ENCODE results near the gene VSX2.

DNA sequence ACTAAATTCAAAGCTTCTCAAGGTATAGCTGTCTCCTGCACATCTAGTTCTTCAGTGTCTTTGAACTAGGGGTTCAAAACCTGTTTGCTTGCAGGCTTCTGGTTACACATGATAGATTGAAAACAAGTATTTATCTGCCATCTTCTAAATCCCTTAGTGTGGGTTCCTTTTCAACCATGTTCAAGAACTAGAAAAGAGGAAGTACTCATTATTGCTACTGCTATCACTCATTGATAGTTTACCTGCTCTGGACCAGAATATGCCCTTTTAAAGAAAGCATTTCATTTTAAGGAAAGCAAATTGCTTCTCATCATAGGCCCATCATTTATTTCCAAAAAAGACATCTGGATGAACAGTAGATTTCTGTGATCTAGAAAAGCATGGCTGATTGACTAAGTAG lies 37.1 kb upstream of the VSX2 start:
- TF ChIP-seq, protein P1, sequence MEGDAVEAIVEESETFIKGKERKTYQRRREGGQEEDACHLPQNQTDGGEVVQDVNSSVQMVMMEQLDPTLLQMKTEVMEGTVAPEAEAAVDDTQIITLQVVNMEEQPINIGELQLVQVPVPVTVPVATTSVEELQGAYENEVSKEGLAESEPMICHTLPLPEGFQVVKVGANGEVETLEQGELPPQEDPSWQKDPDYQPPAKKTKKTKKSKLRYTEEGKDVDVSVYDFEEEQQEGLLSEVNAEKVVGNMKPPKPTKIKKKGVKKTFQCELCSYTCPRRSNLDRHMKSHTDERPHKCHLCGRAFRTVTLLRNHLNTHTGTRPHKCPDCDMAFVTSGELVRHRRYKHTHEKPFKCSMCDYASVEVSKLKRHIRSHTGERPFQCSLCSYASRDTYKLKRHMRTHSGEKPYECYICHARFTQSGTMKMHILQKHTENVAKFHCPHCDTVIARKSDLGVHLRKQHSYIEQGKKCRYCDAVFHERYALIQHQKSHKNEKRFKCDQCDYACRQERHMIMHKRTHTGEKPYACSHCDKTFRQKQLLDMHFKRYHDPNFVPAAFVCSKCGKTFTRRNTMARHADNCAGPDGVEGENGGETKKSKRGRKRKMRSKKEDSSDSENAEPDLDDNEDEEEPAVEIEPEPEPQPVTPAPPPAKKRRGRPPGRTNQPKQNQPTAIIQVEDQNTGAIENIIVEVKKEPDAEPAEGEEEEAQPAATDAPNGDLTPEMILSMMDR (IDR thresholded peaks at IDR 0.05; ENCODE audit: low read depth, low read length, poor library complexity, severe bottlenecking), result no peak
- TF ChIP-seq EZH2phosphoT487 (IDR thresholded peaks at IDR 0.05; ENCODE audit: borderline replicate concordance, low read length), result no peak
